HG02884 (cell line): Measurements from ENCODE around the gene NDUFS2.

Experiments used
- ATAC-seq: cut with Tn5 transposase; IDR thresholded peaks from one replicate; pipeline ENCODE4 v1.9.1; 2021; ENCODE audit warnings: mild to moderate bottlenecking, moderate library complexity; ENCODE audit not compliant: unreplicated experiment

Gene NDUFS2

DNA sequence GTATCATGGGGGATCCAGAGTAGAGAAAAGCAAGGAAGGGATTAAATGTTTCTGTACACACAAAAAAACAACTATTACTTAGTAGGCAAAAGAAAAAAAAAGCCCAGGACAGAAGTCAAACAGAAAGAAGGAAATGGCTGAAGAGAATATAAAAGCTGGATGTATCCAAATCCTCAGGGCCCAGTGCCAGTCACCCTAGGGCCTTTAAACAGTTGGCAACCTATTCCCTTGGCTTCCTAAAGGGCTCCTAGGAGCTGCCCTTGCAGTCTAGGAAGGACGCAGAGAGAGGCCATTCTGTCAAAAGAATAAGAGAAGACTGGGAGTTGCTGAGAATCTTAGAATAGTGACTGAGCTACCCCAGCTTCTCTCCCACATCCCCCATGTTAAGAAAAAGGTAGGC lies 29.8 kb upstream of the NDUFS2 start:
- no peak for ATAC-seq

DNA sequence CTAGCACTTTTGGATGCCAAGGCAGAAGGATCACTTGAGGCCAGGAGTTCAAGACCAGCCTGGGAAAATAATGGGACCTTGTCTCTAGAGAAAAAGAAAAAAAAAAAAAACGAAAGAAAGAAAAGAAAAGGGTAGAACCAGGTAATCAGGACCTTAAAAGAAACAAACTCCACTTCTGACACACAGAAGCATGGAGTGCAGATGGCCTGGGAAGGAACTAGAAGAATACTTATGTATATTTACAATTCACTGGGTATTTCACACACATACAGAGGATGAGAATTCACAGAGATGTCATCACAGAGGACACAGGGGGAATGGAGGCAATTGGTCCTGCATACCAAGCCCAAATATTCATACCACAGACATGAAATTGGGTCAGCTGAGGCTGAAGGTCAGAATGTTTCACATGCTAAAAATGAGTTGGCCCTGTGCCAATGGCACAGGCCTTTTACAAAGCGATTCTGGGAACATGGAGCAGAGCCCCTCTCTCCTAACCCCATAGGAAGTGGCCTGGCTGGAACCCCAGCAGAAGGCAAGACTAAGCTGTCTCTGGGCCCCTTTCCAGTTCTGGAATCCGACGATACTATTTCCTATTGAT lies 29.3 kb upstream of the NDUFS2 start:
- no peak for ATAC-seq

DNA sequence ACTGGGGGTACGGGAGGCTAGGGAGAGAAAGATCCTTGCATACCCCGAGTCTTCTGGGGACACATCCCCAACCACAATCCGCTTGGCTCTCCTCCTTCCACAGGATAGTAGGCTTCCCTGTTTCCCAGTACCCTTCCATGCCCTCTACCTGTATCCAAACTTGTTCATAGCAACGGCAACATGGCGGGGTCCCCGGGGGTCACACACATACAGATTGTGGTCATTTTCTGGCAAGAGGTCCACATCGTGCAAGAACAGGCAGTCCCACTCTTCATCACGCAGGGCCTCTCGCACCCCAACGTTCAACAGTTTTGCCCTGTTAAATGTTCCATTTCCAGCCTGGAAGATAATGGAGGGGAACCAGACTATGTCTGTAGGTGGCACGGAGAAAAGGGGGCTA lies 28.5 kb upstream of the NDUFS2 start:
- ATAC-seq, result no peak

DNA sequence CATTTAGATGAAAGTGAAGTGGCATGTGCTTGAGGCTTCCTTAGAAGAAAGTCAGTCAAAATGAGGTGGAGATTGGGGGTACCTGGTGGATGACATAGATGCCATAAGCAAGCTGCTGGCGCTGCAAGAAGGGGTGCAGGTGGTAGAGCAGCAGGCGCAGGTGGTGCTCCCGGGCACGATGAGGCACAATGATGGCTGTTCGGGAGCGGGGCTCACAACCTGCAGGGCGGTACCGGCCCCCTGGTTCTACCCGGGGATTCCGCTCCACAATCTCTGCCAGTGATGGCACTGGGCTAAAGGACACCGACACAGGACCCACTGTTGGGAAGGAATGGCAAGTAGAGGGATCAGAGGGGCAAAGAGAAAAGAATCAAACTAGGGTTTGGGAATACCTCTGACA lies 27.3 kb upstream of the NDUFS2 start:
- ATAC-seq, result no peak

DNA sequence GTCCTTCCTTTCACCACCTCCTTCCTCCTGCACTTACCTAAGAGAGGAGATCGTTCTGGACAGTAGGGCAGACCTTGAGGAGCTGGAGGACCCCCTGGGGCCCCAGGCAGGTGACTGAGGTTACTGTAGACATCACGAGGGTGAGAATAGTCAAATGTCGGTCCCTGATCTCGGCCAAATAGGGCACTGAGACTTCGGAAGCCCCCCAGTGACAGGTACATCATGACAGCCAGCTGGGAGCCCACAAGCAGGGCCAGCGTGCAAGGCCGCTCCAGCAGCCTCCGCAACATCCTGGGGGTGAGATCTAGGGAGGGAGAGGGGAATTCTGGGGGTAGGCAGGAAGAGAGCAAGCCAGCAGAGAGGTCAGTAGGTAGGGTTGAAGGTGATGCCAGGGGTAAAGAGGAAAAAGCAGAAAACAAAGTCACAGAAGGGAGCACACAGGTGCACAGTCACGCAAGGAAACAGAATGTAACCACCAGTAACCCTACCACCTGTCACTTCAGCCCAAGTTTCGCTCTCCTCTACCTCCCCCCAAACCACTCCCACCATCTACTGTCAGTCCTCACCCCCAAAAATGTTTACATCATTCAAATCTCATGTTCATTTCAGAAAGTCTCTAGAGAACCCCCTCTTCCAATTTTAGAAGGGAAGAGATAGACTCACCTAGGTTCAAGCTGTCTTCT lies 26.3 kb upstream of the NDUFS2 start:
- no peak for ATAC-seq

DNA sequence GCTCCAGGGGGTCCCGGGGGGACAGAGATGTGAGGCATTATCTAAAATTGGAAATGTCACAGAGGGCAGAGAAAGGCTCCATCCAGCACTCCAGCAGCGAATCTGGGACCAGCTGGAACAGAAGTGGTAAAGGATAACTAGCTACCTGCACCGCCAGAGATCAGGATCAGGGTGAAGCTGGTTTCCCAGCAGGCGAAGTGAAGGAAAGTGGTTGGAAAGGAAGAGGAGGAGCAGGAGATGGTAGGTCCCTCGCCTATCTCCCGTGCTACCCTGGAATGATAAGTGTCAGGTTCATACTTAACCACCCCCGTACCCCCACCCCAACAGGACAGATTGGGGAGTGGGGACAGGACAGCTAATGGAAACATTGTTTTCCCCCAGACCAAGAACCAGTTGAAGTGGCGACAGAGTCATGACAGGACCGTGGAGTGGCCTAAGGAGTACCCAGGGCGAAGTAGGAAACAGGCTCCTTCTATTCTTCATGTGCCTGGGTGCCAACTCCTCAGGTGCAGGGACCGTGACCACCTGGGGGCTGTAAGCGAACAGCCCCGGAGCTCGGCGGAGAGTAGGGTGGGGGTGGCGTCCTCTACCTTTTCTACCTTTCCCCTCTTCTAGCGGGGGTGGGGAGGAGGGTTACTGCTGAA lies 25.6 kb upstream of the NDUFS2 start:
- ATAC-seq, result no peak

DNA sequence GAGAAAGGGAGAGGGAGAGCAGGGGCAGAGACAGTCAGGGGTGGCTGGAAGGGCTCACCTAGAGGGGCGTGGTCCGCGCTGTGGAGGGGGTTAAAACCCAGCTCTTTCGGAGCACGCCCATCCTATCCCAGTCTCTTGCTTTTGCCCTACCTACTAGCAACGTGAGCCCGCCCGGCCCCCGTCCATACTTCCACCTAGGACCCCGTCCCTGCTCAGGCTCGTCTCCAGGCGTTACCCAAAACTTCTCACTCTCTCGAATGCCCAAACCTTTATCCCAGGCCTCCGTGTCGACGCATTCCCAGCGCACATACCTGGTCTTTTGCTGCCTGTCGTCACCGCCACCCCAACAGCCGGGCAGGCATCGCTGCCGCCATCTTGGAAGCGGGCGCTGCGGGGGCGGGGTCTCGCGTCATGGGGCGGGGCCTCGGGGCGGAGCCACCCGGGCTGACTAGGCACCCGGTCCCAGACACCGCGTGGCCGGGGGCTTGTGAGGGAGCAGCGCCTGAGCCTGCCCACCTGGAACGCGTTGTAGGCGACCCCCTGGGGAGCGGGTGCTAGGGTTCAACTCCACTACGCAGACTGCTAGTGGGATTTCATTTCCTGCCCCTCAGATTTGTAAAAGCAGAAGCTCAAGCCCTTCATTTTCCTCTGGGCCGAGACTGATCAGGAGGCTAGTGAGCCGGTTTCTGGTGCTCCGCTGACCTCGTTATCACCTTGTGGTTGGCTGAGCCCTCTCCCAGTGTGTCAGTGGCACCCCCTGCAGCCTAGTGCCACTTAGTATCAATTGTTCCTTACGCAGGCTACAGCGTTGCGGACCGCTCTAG lies 24.8 kb upstream of the NDUFS2 start, which contains the start of gene B4GALT3:
B4GALT3 (minus strand) TSS at position 396 of the 824 bp plus-strand sequence. CDS start 1,447 bp downstream, outside the sequence.
- ATAC-seq, result peak; percentile 76

DNA sequence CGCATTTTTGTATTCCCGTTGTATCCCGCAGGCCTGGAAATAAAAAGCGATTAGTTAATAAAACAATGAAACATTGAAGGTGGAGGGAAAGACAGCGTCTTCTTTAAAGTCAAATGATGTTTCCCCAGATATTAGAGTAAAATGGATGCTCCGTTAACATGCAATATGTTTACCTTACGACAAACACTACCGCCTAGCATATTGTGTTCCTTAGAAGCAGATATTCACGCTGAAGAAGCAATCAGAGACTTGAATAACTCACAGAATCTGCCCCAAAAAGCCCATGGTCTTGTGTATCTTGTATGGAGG lies 24.3 kb upstream of the NDUFS2 start:
- no peak for ATAC-seq

DNA sequence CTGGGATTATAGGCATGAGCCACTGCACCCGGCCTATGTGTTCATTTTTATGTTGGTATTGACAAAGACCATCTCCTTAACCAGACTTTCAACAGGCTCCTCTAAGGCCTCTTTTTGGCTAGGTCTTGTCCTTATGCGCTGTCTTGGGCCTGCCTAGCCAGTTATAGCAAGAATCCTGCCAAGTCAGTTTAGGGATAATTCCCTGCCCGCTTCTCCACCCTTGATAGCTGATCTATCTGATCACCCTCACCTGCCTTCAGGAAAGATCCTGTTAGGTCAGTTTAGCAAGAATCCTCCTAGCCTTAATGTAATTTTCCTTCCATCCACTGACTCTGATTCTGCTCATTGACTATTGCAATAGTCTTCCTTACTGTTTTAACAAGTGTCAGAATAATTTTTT lies 22.5 kb upstream of the NDUFS2 start:
- ATAC-seq, result no peak

DNA sequence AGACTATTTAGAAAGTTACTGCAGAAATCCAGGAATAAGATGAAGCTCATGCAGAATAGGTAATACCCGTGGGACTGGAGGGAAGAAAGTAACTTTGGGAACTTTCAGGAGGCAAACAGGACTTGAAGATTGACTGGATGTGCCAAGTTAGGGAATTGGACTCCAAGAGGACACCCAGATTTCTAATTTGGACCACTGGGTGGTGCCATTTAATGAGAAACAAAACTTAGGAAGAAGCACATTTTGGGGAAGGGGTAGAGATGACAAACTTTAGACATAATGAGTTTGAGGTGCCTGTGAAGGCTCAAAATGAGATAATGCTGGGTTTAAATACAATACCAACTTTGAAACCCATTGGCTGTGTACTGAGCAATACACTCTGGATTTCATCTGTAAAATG lies 21.5 kb upstream of the NDUFS2 start:
- no peak for ATAC-seq

DNA sequence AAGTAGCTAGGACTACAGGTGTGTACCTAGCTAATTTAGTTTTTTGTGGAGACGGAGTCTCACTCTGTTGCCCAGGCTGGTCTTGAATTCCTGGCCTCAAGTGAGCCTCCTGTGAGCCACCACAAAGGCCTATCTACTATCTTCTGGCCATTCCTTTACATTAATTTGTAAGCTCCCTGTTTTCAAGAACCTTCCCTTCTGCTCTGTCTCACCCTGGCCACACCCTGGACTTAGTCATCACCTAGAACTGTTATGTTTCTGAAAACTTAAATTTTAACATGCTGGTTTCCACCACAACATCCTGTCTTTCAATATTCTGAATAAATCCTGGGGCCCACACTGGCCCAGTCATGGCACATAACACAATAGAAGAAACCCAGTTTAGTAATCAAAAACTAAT lies 20.0 kb upstream of the NDUFS2 start:
- no peak for ATAC-seq

DNA sequence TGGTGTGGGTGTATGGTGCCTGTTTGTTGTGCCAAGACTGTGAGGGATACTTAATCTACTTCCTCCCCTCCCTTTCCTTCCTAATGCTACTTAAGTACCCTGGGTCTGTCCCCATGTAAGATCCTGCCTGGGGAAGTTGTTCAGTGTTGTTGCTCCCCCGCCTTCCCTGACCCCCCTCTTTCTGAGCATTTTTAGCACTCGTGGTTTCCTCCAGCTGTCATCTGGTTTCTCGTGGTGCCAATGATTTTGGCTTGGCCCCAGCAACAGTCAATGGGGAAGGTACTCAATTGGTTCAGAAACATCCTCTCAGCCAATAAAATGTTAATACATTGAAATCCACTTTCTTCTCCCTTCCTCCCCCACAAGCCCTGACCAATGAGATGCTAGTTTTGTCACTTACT lies 16.9 kb upstream of the NDUFS2 start:
- ATAC-seq, result peak; percentile 68

DNA sequence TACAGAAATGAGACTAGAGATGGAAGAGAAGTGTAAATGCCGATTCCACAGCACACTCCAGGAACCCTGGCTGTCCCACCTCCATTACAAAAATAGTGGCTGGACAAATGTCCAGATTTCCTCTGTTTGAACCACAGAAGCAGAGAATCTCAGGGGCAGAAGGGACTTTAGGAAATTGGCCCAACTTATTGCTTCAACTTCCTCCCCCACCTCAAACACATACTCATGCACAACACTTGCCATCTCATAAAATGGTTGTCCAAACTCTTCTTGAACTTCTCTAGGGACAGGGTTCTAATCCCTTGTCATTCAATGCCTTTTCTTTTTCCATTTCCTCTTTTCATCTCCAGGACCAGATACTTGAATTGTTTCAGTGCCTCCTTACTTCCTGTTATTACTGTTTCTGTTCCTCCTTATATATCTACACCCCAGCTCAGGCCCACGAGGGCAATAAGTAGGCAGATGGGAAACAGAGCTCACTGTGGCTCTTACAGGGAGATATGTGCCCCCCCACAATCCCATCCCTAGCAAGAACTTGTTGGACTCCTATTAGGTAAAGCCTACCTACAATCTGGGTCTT lies 16.3 kb upstream of the NDUFS2 start:
- ATAC-seq, result no peak

DNA sequence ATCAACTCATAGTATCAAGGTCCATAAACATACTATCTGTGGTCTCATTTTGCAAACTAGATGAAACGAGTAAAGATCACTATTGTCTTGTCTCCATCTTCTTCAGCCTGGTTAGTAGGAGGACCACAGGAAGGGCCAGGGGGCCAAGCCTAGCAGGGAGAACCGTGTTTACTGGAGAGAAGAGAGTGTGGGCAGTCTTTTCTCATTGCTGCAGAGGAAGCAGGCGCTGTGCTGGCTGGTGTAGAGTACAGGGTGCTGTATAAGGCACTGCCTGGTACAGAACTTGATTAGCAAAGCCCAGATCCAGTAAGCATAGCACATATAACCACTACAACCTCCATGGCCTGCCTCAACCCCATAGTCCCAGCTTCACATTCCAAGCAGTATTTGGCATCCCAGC lies 14.9 kb upstream of the NDUFS2 start:
- ATAC-seq, result no peak

DNA sequence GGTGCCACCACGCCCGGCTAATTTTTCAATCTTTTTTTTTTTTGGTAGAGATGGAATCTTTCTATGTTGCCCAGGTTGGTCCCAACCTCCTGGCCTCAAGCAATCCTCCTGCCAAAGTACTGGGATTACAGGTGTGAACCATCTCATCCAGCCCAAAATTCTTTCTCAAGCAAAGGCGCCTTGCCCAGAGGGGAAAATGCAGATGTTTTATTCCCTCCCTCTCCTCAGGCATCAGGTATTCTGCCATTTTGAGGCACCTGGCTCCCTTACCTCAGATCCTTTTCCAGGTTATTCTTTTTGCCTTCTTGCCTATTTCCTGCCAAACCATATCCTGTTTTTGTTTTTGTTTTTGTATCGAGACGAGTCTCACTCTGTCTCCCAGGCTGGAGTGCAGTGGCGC lies 13.8 kb upstream of the NDUFS2 start:
- no peak for ATAC-seq

DNA sequence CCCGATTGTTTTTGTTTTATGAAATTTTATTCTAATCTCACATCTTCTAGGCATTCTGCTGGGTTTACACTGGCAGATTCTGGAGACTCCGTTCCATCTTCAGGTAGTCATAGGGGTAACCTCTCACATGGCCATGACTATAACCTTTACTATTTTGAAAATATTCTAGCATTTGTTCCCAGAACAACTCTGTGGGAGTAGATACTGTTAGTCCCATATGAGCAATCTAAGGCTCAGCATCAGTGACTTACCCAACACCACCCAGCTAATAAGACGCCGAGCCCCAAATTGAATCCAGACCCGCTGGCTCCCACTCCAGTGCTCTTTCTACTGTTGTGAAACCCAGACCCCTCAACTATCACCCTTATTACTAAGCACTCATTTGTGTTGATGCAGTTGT lies 13.1 kb upstream of the NDUFS2 start:
- no peak for ATAC-seq

DNA sequence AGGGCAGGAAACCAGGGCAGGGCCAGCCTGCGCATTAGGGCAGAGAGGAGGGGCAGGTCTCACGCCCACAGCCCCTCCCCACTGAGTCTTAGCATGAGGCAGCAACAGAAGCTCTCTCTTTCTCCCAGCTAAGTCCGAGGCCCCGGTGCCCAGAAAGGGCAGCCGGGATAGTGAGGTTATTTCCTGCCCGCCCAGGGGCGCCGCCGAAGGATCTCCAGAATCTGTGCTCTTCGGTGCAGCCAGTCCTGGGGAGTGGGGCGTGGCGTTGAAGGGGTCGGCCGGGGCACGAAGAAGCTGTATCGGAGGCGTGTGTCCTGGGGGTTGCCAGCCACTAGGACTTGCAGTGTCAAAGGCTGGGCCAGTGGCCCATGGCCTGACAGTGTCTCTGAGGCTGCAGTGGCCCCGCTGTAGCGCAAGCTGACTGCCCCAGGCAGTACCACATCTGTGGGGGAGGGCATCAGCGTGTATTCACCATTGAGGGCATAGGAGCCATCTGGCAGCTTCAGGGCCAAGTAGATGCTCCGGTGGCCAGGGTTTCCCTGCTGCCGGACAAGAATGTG lies 11.1 kb upstream of the NDUFS2 start:
- no peak for ATAC-seq

DNA sequence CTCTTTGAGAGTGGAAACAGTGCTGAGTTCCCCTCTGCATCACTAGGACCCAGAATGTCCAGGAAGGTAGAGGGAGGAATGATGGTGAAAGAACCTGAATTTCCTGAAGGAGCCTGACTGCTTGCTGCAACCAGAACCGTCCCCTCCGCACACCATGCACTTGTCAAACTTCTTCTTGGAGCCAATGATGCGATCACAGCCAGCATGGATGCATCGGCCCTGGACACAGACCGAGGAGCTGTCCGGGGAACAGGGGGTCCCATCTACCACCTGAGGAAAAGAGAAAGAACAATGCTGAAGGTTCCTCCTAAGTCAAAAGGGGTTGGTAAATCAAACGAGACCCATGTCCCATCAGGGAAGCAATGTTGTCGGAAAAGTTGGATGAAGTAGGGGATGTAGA lies 10.2 kb upstream of the NDUFS2 start:
- ATAC-seq, result no peak

DNA sequence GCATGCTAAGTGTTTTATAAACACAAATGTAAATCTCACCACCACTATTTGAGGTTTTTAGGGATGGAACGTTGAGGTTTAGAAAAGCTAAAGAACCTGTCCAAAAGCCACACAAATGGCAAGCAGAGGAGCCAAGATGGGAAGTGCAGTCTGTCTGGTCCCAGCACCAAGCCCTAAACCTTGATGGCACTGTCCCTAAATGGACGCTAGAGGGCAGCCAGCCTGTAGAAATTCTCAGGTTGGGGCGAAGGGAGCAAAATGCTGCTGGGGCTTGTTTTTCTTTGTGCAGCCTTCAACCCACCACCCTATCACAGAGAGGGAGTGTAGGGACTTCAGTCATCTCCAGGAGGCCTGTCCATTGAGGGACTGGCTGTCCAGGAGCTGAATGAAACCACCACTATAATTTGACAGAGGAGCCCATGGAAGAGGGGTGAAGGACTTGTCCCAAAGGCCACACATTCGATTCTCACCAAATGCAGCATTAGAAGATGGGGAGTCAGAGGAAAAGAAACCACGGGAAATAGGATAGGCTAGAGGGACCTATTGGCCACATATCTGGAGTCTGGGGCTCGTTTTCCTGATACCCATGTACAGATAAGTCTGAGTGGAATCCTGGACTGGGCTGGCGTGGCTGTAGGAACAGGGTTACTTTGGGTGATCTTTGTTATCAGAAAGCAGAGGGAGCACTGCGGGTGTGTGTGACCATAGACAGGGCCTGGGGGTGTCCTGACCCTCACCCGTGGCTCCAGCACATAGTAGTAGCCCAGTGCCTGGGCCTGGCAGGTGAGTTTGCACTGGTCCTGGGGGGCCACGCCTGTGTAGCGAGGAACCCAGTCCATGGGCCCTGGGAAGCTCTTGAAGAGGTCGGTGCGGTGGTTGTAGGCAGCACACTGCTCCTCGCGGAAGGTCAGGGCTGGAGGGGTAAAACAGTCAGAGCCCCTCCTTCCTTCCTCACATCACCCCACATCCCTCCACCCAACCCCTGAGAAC lies 9.4 kb upstream of the NDUFS2 start:
- peak; percentile 63 for ATAC-seq
